Activated CD8-positive, alpha-beta memory T cell treated with anti-CD3 and anti-CD28 coated beads for 36 hours (primary cell): ENCODE data around the gene TMEM87A. TPM values are rescaled to one million over a fixed set of nuclear protein-coding genes. Genes with fewer than 3 reads are reported as not detected.
"Not testable (repeated sequence)": the region's sequence is repeated elsewhere in the genome, so short reads cannot be mapped to it uniquely, and the experiment has no call there.

Experiments used
- CTCF ChIA-PET: fragments of 350-600 bp; sonication (Branson Sonifier 250); formaldehyde crosslinking; loops from one replicate; lab custom pipeline; 2021; ENCODE audit warnings: antibody characterized with exemption; lab: Charles Lee
- POLR2A ChIA-PET: fragments of 350-600 bp; sonication (Branson Sonifier 250); formaldehyde crosslinking; loops from one replicate; lab custom pipeline; 2021; ENCODE audit warnings: antibody characterized with exemption; lab: Charles Lee
- total RNA-seq, 2 experiments: library from RNA; stranded (reverse); gene quantifications; one replicate each; pipeline ENCODE4 v1.2.3, GENCODE V29; 2021

TMEM87A gene
- total RNA-seq, 2 experiments from 2014 or later: 34.7 to 37.5 TPM

- ChIA-PET CTCF (interaction anchor here (0.9 kb wide), 1 partner anchor 95 kb away, joined by 6 read pairs; no protein-coding TSS in a partner anchor), POLR2A (interaction anchor here (0.7 kb wide), 1 partner anchor 406 kb away, joined by 3 read pairs; no protein-coding TSS in a partner anchor)
Measured at GRCh38 chr15:42274702-42274989, 1.4 kb upstream of the TMEM87A start.

GRCh38 chr15:42273900-42274701, 868 bp upstream of the TMEM87A start:
- ChIA-PET POLR2A (interaction anchor here (0.6 to 1.7 kb wide), 5 partner anchors 66 to 647 kb away, joined by 3 to 8 read pairs (median 4); partner anchors contain the start of genes VPS39 and ZNF106), CTCF (no interaction called here)

GRCh38 chr15:42270996-42271395, 2.2 kb downstream of the TMEM87A start:
- CTCF ChIA-PET: interaction anchor here (0.6 kb wide), 1 partner anchor 126 kb away, joined by 3 read pairs; no protein-coding TSS in a partner anchor
- POLR2A ChIA-PET: no interaction called here

- ChIA-PET POLR2A (interaction anchor here (0.7 kb wide), 1 partner anchor 62 kb away, joined by 5 read pairs; the partner anchor contains the start of gene VPS39), CTCF (interaction anchor here (0.6 kb wide), 1 partner anchor 145 kb away, joined by 3 read pairs; no protein-coding TSS in a partner anchor)
Measured at GRCh38 chr15:42270551-42270950, 2.7 kb downstream of the TMEM87A start.

- POLR2A ChIA-PET: no interaction called here
- CTCF ChIA-PET: no interaction called here
Measured at GRCh38 chr15:42267286-42267685, 5.9 kb downstream of the TMEM87A start.

- CTCF ChIA-PET: no interaction called here
- POLR2A ChIA-PET: interaction anchor here (0.6 kb wide), 1 partner anchor 231 kb away, joined by 3 read pairs; no protein-coding TSS in a partner anchor
Measured at GRCh38 chr15:42264795-42265194, 8.4 kb downstream of the TMEM87A start.

GRCh38 chr15:42253300-42253699, 19.9 kb downstream of the TMEM87A start:
- CTCF ChIA-PET: interaction anchor here (0.6 to 1.5 kb wide), 2 partner anchors 11 to 78 kb away, joined by 4 read pairs; no protein-coding TSS in a partner anchor
- POLR2A ChIA-PET: no interaction called here

DNA sequence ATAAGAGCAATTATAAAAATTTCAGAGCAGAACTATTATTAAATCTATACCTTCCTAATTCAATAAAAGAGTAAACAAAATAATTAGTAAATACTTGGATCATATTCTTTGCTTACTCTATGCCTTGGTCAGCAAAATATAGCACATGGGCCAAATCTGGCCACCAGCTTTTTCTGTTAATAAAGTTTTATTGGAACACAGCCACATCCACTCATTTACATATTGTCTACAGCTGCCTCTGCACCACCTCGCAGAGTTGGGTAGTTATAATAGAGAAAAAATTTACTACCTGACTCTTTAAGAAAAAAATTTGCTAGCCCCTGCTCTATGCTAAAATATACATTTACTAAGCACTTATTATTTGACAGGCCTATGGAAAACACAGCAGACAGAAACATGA, 32.4 kb downstream of the TMEM87A start:
- POLR2A ChIA-PET: no interaction called here
- CTCF ChIA-PET: no interaction called here

GRCh38 chr15:42239528-42240182, 33.6 kb downstream of the TMEM87A start:
- CTCF ChIA-PET: no interaction called here
- POLR2A ChIA-PET: no interaction called here

DNA sequence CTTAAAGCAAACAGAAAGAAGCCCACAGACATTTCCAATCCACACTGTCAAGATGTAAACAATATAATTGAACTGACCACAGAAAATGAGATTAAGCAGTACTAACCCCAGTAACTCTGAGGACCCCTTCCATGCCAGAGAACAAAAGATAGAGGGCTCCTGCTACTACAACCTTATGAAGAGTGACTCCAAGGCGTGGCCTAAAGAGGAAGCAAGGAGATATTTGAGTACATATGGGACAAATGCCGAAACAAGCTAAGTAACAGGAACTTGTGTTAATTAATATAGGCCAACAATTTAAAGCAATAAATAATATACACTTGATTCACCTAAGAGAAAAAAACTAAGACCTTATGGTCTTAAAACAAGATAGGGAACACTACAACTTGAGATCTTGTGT, 40.1 kb downstream of the TMEM87A start:
- ChIA-PET CTCF (no interaction called here), POLR2A (no interaction called here)

GRCh38 chr15:42232606-42233005, 40.6 kb downstream of the TMEM87A start:
- CTCF ChIA-PET: no interaction called here
- POLR2A ChIA-PET: no interaction called here

- POLR2A ChIA-PET: no interaction called here
- CTCF ChIA-PET: no interaction called here
Measured at GRCh38 chr15:42231088-42231487, 42.1 kb downstream of the TMEM87A start.

DNA sequence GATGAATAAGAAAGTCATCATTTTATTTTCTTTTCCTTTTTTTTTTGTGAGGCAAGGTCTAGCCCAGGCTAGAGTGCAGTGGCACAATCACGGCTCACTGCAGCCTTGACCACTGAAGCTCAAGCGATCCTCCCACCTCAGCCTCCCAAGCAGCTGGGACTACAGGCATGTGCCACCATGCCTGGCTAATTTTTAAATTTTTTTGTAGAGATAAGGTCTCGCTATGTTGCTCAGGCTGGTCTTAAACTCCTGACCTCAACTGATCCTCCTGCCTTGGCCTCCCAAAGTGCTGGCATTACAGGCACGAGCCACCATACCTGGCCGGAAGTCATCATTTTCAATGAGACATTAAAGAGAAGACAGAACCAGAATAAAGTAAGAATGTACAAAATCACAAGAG, 44.3 kb downstream of the TMEM87A start:
- POLR2A ChIA-PET, CTCF ChIA-PET: not testable (repeated sequence)

DNA sequence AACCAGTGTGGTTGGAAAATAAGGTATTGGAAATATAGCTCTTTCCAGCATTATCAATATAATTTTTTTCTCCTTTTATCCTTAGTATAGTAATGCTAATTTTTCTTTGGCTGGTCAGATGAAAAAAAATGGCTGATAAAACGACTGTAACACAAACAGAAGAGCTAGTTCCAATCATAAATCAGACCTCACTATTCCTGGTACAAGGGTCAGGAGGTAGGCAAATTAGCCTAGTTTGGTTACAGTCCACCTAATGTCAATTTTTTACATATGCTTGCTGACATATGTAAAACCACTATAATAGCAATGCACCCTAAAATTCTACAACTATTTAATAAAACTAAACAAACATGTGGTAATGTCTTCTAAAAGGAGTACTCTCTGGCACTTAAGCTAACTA, 45.2 kb downstream of the TMEM87A start:
- POLR2A ChIA-PET: no interaction called here

GRCh38 chr15:42226648-42227047, 46.6 kb downstream of the TMEM87A start:
- ChIA-PET POLR2A (no interaction called here), CTCF (no interaction called here)

More for the DNA sequence above, 45.2 kb downstream of the TMEM87A start:
- CTCF ChIA-PET: no interaction called here

DNA sequence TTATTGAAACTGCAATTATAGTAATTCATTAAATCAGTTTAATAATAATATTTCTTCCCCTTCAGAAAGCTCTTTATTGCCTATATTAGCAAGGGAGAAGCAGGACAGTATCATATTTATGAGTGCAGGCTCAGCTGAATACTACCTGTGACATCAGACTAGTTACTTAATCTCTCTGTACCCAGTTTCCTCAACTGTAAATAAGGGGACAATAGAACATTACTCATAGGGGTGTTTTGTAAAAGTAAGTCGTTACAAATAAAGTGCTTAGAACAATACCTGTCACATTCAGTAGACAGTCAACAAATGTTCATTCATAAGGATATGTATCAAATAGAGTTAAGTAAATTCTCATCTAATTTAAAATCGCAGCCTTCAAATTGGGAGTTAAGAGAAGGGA, 53.0 kb downstream of the TMEM87A start:
- CTCF ChIA-PET: interaction anchor here (0.6 kb wide), 1 partner anchor 1795 kb away, joined by 3 read pairs; no protein-coding TSS in a partner anchor
- POLR2A ChIA-PET: no interaction called here

DNA sequence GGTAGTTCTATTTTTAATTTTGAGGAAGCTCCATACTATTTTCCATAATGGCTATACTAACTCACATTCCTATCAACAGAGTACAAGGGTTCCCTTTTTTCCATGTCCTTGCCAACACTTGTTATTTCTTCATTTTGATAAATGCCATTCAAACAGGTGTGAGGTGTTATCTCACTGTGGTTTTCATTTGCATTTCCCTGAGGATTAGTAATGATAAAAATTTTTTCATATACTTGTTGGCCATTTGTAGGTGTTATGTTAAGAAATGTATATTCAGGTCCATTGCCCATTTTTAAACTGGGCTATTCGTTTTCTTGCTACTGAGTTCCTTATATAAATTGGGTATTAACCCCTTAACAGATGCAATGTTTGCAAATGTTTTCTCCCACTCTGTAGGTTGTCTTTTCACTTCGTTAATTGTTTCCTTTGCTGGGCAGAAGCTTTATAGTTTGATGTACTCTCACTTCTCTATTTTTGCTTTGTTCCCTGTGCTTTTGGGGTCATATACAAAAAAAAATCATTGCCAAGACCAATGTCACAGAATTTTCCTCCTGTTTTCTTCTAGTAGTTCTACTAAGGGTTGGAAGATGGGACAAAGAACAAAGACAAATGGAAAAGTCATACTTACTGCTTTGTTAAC, 54.2 kb downstream of the TMEM87A start:
- CTCF ChIA-PET: no interaction called here
- POLR2A ChIA-PET: no interaction called here

DNA sequence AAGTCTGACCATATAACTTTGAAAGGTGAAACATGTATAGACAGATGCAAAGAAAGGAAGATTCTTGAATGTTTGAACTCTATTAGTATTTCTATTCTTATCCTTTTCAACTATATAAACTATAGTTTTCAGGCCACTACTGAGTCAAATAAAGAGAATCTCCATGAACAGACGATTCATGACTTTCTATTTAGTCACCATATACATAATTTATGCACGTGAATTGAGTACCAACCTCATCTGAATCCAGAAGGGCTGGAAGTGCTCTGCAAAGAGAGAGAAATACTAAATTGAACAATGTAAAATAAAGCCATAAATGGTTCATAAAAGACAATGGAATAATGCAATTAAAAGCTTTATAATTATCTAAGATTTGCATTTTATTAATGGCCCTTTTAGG, 55.7 kb downstream of the TMEM87A start:
- ChIA-PET CTCF (no interaction called here), POLR2A (no interaction called here)

- ChIA-PET POLR2A (no interaction called here), CTCF (no interaction called here)
Measured at GRCh38 chr15:42215913-42216829, 57.1 kb downstream of the TMEM87A start.
